ENCODE results near the gene MTHFR. TPM values are rescaled to one million over a fixed set of nuclear protein-coding genes. Genes with fewer than 3 reads are reported as not detected.

Gene MTHFR
- total RNA-seq, 1 donor from 2014 or later = 55.4 TPM

DNA sequence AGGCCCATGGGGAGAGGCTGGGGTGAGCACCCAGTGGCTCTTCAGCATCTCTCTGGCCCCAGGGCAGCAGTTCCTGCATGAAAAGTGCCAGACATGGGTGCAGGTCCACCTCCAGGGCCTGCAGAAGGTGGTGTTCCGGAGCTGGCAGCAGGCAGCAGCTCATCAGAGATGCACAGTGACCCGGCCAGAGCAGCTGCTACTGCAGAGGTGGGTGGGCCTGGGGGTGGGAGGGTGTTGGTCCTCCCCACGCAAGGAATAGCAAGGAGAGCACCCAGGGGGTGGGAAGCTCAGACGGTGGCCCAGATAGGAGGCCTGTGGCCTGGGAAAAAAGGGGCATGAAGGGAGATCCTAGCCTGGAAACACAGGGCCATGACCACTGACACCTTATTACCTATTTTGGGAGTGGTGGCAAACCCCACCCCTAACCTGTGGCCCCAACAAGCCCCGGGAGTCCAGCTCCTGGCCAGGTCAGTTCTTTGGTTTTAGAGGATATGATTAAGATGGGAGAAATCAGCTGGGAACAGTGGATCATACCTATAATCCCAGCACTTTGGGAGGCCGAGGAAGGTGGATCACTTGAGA lies 23.5 kb downstream of the MTHFR start:
- DNase-seq (ENCODE audit: low spot score) = no peak

DNA sequence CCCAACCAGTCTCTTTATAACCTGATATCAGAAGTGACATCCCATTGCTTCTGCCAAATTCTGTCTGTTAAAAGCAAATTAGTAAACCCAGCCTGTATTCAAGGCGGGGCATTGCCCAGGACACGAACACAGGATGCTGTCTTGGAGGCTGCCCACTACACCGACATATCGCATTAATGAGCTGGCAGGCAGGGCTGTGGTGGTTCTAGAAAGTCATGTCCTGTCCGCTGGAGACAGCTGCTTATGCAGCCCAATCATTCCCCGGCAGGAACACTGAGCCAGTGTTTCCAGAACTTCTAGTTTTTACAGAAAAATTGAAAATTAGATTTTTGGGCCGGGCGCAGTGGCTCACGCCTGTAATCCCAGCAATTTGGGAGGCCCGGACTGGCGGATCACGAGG lies 24.5 kb downstream of the MTHFR start:
- no peak for DNase-seq (ENCODE audit: low spot score)

DNA sequence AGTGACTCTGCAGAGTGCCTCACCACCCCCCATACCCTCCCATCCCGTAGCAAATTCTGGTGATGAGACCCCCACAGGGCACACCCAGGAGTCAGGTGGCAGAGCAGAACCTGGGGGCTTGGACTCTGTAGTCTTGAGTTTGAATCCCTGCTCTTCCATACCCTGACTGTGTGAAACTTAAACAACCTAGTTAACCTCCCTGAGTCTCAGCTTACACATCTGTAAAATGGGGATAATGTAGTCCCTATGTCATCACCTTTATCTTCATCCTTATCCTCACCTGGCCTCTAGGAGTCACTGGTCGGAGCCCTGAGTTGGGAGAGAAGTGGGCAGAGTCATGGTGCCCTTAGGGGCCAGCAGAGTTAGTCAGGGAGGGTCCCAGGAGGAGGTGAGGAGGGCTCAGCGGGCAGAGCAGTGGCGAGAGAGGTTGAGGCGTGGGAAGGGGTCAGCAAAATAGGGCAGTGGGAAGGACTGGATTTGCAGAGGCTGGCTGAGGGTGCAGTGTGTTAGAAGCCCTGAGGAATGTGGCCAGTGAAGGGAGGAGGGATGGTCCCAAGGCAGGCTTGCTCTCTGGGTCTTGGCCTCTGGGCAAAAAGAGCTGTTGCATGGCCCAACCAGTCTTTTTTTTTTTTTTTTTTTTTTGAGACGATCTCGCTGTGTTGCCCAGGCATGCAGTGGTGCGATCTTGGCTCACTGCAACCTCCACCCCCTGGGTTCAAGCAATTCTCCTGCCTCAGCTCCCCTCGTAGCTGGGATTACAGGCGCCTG lies 25.2 kb downstream of the MTHFR start:
- DNase-seq (ENCODE audit: low spot score) = no peak

DNA sequence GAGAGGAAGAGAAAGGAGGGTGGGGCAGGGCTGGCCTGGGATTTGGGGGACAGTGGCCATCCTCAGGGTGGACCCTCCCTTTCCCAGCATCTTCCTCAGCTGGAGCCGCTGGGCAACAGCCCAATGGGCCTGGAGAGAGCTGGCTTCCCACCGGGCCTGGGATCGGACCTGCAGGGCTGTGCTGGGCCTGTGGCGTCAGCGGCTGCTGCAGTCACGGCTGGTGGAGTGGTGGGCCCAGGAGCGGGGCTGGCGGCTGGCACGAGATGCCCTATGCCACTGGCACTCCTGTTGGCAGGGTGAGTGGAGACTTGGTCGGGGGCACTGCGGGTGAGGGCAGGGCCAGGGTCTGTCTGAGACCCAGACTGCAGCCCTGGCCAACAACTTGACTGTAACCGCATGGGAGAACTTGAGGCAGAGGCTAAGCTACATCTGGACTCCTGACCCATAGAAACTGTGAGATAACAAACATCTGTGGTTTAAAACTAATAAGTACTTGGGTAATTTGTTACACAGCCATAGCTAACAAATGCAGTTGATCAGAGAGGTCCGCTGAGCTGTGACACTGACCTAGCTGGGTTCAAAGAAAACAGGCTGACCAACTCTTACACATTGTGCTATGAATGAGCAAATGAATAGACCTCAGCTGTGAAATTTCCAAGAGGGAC lies 25.9 kb downstream of the MTHFR start:
- no peak for DNase-seq (ENCODE audit: low spot score)

DNA sequence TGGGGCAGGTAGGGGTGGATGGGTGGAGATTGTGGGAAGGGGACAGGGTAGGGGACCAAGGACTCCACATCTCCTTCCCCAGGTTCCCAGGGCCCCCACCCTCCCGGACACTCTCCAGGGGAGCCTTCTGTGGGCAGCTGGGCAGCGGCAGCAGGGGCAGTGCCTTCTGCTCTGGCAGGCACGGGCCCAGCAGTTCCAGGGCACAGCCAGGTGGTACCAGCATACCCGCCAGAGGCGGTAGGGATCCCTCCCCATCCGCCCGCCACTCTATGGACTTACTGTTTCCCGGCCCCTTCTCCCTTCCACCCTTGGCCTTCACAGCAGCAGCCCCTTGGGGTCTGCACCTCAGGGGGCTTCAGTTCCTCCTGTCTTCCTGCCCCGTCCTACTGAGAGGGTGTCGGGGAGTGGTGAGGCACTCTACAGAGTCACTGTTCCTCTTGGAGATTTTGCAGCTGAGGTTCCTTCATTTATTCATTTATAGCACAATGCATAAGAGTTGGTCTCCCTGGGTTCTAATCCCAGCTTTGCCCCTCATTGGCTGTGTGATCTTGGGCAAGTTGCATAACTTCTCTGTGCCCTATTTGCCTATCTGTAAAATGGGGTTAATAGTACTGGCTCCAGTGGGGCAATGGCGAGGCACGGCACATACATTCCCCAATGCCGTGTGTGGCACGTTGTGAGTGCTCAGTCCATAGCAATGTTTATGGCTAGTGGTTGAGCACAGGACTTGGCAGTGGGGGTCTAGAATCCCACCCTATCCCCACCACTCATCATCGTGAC lies 26.7 kb downstream of the MTHFR start:
- no peak for DNase-seq (ENCODE audit: low spot score)

DNA sequence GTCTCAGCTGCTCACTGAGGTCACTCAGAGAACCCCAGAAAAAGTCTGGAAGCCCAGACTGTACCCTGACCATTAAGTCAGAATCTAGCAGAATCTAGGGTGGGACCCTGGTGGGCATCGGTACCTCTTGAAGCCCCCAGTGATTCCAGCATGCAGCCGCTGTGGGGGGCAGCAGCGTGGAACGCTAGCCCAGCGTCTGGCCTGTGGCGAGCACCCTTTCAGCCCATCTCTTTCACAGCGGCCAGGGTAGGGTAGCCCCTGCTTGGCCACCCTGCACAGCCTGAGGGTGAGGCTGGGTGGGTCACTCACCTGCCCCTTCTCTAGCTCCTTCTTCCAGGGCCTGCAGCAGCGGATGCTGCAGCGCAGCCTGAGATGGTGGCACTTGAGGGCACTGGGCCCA lies 27.4 kb downstream of the MTHFR start:
- no peak for DNase-seq (ENCODE audit: low spot score)

DNA sequence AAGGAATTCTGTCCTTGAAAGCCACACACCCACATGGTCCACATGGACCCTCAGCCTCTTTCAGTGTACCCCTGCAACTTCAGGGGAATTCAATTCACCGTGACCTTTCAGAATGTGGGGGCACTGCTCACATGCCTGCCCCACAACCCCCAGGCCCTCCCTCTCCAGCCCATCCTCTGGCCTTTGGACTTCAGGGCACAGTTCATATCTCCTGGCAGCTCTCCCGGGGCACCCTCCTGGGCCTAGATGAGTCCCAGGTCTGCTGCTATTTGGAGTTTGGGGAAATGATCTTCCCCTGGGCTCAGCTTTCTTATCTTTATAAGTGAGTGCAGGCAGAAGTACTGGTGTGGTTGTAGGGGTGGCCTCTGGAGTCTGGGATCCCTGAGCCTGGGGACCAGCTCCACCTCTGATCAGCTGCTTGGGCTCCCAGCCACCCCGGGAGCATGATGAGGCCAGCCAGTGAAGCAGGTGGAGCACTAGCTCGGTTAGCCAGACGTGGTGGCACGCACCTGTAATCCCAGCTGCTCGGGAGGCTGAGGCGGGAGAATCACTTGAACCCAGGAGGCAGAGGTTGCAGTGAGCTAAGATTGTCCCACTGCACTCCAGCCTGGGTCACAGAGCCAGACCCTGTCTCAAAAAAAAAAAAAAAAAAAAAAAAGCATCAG lies 28.0 kb downstream of the MTHFR start:
- DNase-seq (ENCODE audit: low spot score) = no peak

DNA sequence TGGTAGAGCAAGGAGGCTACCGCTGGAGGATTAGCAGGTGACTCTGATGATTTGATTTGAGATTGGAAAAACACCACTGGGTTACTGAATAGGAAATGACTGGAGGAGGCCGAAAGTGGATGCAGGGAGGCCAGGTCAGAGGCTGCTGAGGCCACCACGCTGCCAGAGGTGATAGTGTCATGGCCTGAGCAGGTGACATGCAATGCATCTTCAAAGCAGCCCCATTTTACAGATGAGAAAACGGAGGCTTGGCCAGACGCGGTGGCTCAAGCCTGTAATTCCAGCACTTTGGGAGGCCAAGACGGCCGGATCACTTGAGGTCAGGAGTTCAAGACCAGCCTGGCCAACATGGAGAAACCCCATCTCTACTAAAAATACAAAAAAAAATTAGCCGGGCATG lies 31.0 kb downstream of the MTHFR start:
- DNase-seq (ENCODE audit: low spot score) = no peak

DNA sequence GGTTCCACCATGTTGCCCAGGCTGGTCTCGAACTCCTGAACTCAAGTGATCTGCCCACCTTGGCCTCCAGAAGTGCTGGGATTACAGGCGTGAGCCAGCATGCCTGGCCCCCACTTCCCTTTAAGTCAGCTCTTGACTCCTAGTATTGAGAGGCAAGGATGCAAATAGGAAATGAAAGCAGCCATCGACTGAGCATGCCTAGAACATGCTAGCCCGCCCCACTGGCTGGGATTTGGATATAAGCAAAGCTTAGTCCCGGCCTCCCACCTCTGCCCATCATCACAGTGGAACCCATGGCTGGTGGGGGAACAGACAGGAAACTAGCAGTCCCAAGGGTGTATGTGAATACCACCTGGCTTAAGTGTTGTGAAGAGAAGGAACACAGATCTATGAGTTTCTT lies 33.3 kb downstream of the MTHFR start:
- DNase-seq (ENCODE audit: low spot score) = no peak

DNA sequence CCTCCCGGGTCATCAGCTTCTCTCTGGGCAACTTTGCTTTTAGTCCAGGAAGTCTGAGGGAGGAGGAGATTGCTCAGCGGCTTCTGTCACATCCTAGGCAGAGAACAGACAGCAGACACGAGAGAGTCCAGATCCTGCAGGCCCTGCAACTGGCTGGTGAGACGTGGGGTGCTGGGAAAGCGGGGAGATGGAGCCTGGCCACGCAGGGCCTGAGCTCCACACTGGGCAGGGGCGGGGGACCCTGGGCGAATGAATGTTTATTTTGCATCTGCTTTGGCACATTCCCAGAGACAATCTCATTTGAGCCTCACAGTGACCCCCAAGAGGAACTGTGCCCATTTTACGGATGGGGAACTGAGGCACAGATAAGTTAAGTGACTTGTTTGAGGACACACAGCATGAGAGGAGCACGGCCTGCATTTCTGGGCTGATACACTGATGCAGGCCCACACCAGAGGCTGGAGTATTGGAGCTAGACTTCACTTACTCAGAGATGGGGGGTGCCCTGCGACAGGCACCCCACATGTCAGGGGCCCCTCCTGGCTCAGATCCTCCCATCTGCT lies 34.2 kb downstream of the MTHFR start:
- no peak for DNase-seq (ENCODE audit: low spot score)

DNA sequence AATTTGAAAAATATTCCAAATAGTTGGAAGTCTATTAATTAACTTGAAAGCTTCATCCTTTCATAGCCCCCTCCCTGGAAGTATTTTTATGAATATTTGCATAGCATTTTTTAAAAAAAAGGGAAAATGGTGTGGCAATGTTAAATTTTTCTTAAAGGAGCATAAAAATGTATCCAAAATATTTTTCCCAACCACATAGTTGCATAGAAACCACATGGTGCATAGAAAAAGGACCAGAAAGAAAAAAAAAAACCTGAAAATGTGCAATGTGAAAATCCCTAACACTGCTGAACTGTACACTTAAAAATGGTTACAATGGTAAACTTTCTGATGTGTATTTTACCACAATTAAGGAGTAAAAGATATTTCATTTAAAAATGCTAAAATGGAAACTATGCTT lies 35.8 kb downstream of the MTHFR start:
- DNase-seq (ENCODE audit: low spot score) = no peak

DNA sequence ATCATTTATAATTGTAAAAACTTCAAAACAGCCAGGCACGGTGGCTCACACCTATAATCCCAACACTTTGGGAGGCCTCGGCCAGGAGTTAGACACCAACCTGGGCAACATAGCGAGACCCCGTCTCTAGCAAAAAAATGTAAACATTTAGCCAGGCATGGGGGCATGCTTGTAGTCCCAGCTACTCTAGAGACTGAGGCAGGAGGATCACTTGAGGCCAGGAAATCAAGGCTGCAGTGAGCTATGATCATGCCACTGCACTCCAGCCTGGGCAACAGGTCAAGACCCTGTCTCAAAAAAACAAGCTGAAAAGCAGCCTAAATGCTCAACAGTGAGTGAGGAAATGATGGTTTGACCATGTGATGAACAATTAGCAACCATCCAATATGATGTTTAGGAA lies 36.5 kb downstream of the MTHFR start:
- DNase-seq (ENCODE audit: low spot score) = no peak

DNA sequence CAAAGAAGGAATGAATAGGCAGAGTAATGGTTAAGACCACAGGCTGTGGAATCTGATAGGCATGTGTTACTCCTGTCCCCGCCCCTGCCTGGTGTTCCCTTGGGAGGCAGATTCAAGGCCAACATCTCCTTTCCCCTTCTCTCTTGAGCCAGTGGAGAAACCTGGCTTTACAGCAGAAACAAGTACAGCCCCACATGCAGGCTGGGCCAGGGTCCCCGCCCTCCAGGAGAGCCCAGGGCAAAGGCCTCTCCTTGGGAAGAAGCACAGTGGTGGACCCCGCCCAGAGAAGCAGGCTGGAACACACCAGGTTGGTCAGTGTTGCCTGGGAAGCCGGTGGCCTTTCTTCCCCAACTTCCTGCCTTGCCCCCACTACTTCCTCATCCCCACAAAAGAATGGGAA lies 36.9 kb downstream of the MTHFR start:
- DNase-seq (ENCODE audit: low spot score) = no peak

DNA sequence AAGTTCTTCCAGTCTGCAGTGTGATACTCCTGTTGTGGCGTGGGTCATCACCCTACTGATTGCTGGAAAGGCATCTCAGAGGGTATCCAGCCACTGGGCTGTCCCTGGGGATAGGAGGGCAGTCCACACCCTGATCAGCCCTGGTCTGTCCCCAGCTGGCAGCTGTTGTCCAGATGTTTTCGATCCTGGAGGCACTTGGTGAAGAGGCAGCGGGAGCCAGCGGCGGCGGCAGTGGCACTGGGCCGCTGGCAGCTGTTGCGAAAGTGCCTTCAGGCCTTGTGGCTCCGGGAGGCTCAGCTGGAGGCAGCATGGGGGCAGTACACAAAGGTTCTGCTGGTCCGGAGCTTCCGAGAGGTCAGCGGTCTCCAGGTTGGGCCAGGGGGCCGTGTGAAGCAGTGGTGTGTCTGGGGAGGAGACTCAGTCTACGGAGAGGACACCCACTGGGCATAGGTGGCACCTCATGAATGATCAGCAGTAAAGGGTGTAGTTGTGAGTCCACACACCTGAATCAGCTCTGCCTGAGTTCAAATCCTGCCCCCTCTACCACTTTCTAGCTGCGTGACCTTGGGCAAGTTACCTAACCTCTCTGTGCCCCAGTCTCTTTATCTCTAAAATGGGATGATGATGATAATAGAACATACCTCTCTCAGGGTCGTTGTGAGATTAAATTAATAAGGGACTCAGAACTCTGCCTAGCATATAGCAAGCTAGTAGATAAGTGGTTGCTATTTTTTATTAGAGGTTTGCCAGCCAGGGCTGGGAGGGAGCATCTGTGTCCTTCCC lies 37.7 kb downstream of the MTHFR start:
- DNase-seq (ENCODE audit: low spot score) = no peak

DNA sequence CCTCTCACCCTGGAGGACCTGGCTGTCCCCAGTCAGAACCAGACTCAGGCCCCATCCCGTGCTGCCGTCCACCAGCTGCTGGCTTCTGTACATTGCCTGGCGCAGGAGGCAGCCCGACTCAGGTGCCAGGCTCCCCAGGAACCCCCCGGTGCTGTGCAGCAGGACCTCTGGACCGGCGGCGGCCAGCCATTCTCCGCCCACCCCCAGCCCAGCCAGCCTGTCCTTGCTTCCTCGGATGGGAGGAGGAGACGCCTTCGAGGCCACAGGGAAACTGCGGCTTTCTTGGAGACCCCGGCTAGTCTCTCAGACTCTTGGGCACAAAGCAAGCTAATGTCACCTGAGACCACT lies 39.4 kb downstream of the MTHFR start:
- DNase-seq (ENCODE audit: low spot score) = no peak

DNA sequence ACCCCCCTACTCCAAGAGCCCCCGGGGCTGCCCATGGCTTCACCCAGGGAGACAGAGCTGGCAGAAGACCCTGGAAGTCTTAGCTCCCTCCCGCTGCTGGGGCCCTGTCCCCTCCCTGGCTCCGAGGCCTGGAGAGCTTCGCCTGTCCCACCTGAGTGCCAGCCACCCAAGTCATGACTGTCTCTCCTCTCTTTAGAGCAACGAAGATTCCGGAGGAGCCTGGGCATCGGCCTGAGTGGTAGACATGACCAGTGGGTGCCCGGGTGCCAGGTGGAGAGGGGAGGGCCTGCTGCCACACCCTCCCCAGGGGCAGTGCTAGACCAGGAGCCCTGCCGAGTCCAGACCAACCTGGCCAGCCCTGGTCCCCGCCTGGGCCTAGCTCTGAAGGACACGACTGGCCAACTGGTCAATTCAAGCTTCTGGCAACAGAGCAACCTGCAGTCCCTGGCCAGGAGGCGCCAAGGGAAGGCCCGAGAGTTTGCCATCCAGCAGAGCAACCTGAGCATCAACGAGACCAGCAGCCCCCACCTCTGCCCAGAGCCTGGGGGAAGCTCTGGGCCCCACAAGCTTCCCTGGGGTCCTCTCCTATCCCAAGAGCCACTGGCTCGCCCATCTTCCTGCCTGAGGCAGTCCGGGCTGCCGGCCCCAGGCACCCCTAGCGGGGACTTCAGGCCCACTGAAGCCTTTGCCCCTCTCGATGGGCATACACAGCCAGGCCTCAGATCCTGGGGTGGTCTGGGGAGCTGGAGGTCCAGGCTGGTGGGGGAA lies 39.9 kb downstream of the MTHFR start:
- DNase-seq (ENCODE audit: low spot score) = no peak

DNA sequence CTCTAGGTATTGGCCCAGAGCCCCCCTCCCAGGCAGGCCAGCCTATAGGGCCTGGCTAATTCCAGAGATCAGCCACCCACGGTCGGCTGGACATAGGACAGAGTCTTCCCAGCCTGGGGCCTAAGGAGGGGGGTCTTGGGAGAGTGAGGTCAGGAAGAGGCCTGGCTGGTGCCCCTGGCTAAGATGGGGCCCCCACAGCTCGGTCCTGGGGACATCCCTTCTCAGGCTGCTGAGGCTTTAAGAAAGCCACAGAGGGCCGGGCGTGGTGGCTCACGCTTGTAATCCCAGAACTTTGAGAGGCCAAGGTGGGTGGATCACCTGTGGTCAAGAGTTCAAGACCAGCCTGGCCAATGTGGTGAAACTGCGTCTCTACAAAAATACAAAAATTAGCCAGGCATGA lies 41.2 kb downstream of the MTHFR start:
- DNase-seq (ENCODE audit: low spot score) = no peak

DNA sequence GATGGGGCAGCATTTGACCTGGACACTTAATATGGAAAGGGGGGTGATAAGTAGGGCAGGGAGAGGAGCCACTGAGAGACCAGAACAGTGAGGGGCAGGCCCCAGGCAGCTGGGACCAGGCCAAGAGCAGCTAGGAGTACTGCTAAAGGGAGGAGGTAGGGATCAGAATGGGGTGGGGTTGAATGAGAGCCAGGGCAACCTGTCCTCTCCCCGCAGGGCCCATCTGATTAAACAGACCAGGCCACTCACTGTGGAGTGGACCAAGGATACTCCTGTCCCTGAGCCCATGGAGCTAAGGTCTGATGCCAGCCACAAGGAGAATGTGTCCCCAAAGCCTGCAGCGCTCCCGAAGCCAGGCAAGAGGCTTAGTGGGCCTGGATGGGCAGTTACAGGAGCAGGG lies 41.6 kb downstream of the MTHFR start:
- DNase-seq (ENCODE audit: low spot score) = no peak

DNA sequence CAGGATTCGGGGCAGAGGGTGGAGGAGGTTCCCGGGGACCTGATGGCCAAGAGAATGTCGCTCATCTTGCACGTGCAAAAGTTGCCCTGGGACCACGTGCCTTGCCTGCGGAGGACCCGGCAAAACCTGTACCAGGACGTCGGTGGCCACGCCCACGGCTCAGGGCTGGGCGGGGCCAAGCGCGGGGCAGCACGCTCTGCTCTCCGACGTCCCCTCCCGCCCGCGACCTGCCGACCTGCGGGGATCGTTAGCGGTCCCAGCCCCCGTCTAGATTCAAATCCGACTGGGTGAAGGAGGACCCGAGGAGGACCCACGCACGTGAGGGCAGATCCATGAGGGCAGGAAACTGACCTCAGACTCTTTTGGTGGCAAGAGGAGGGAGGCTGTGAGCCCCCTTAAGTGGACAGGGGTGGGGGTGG lies 43.8 kb downstream of the MTHFR start, which contains the start of gene C1orf167:
C1orf167 (plus strand) TSS at position 206 of the 419 bp plus-strand sequence. CDS start 2,208 bp downstream, outside the sequence.
- no peak for DNase-seq (ENCODE audit: low spot score)

DNA sequence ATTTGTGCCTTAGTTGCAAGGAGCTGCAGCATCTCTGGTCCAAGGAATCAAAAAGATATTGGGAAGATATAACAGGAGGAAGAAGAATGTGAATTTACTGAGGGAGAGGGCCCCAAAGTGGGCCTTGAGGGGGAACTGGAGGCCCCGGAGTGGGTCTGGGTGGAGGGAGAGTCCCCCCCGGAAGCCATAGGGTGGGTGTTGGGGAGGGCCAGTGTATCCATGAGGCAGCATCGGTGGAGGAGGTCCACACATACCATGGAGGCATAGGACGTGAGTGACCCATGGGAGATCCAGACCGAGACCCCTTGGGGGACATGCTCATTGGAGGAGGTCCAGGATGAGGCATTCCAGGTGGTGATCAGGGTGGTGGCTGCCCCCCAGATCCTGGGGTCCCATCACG lies 44.5 kb downstream of the MTHFR start:
- no peak for DNase-seq (ENCODE audit: low spot score)

Measured in ureter (tissue), 1 donor.